Duodenal mucosa (tissue), 2 donors: Measurements from ENCODE around the gene TNFAIP8L2.

ENCODE experiments used
- H3K27ac ChIP-seq: one replicate; pipeline ENCODE4 v1.7.0; 2013; ENCODE audit warnings: low read depth, low read length
- H3K27me3 ChIP-seq, 2 donors: one replicate each; pipeline ENCODE4 v1.7.0; 2013; ENCODE audit warnings: low read length in 2 of 2, control low read depth in 1 of 2; ENCODE audit not compliant: insufficient read depth in 2 of 2, control insufficient read depth in 1 of 2
- H3K36me3 ChIP-seq, 2 donors: one replicate each; pipeline ENCODE4 v1.7.0; 2013; ENCODE audit warnings: low read length in 2 of 2, control low read depth in 1 of 2; ENCODE audit not compliant: insufficient read depth in 2 of 2, control insufficient read depth in 1 of 2
- H3K4me1 ChIP-seq, 2 donors: one replicate each; pipeline ENCODE4 v1.7.0; 2013; ENCODE audit warnings: low read length in 2 of 2, control low read depth in 1 of 2; ENCODE audit not compliant: insufficient read depth in 2 of 2, control insufficient read depth in 1 of 2
- H3K4me3 ChIP-seq, 2 donors: one replicate each; pipeline ENCODE4 v1.7.0; 2013; ENCODE audit warnings: low read length in 2 of 2, low read depth in 1 of 2
- H3K9ac ChIP-seq, 2 donors: one replicate each; pipeline ENCODE4 v1.7.0; 2013; ENCODE audit warnings: low read length in 2 of 2, low read depth in 1 of 2
- H3K9me3 ChIP-seq, 2 donors: one replicate each; pipeline ENCODE4 v1.7.0; 2013; ENCODE audit warnings: low read length in 2 of 2, control low read depth in 1 of 2; ENCODE audit not compliant: control insufficient read depth in 1 of 2

The TNFAIP8L2 gene

GRCh38 chr1:151156515-151156819, at the start of gene TNFAIP8L2:
TNFAIP8L2 (plus strand) TSS chr1:151156649; CDS start chr1:151158698, 2,049 bp downstream.
- no peak within 1 kb of the TSS for H3K27ac ChIP-seq
- H3K4me1 ChIP-seq = peaks cover 3 to 7% of the 10 kb centered on the region in 2 donors
- no peaks in the 10 kb centered on the region for H3K27me3 ChIP-seq
- peak within 1 kb of the TSS; percentile 50 to 59 for H3K4me3 ChIP-seq
- H3K9ac ChIP-seq = peak within 1 kb of the TSS; percentile 37 to 48
- H3K9me3 ChIP-seq = no peaks in the 10 kb centered on the region
- peaks cover 16 to 24% of the 10 kb centered on the region in 2 donors for H3K36me3 ChIP-seq

- Histone ChIP-seq H3K9me3 (no peaks in the 10 kb centered on the region), H3K9ac (no peak overlapping the region), H3K36me3 (peaks cover 4 to 20% of the 10 kb centered on the region in 2 donors), H3K27me3 (no peaks in the 10 kb centered on the region), H3K4me1 (no peaks in the 10 kb centered on the region), H3K4me3 (no peak overlapping the region), H3K27ac (no peak overlapping the region)
Measured at GRCh38 chr1:151106894-151107293, 49.6 kb upstream of the TNFAIP8L2 start.

DNA sequence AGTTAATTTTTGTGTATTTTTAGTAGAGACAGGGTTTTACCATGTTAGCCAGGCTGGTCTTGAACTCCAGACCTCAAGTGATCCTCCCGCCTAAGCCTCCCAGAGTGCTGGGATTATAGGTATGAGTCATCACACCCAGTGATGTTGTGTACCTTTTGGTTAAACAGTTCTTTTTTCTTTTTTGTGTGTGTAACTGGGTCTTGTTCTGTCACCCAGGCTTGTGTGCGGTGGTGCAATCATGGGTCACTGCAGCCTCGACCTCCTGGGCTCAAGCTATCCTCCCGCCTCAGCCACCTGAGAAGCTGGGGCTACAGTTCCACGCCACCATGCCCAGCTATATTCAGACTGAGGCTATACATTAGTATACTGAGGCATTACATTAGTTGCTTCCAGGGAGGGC, 48.1 kb upstream of the TNFAIP8L2 start:
- no peaks in the 10 kb centered on the region for H3K4me1 ChIP-seq
- H3K27me3 ChIP-seq = no peaks in the 10 kb centered on the region
- no peaks in the 10 kb centered on the region for H3K9me3 ChIP-seq
- peaks cover 3 to 17% of the 10 kb centered on the region in 2 donors for H3K36me3 ChIP-seq
- H3K9ac ChIP-seq = no peak overlapping the region
- no peak overlapping the region for H3K27ac ChIP-seq
- H3K4me3 ChIP-seq = no peak overlapping the region

- no peak overlapping the region for H3K27ac ChIP-seq
- H3K4me3 ChIP-seq = no peak overlapping the region
- no peaks in the 10 kb centered on the region for H3K27me3 ChIP-seq
- H3K36me3 ChIP-seq = peaks cover 5 to 11% of the 10 kb centered on the region in 2 donors
- no peak overlapping the region for H3K9ac ChIP-seq
- no peaks in the 10 kb centered on the region for H3K9me3 ChIP-seq
- H3K4me1 ChIP-seq = no peaks in the 10 kb centered on the region
Measured at GRCh38 chr1:151113877-151114276, 42.6 kb upstream of the TNFAIP8L2 start.

DNA sequence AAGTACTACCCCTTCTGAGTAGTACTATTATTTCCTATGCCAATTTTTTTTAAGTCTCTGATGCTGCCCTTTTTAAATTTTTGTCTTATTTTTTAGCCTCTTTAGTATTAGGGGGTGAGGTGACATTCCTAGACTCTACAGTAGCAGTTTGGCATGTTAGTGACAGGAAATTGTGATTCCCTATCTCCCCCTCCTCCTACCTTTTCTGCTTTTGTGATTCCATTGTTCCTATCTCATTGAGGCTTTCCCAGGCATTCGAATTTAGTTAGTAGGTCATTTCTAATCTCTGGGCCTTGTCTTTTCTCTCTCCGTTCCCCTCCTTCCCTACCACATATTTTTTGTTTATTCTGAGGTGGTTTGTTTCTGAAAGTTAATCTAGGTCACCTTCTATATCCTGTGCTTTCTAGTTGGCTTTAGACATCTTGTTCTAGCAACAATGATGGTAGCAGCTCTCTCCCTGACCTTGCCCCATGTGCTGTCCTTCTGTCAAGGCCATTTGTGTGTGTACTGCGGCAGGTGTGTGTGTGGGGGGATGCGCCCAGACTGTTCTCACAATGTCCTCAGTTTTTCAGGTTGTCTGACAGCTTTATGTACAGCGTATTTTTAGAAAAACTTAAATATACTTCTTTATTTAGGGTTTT, 31.6 kb upstream of the TNFAIP8L2 start:
- no peaks in the 10 kb centered on the region for H3K4me1 ChIP-seq
- H3K27me3 ChIP-seq = no peaks in the 10 kb centered on the region
- H3K9me3 ChIP-seq = no peaks in the 10 kb centered on the region
- no peak overlapping the region for H3K4me3 ChIP-seq
- no peaks in the 10 kb centered on the region for H3K36me3 ChIP-seq
- H3K9ac ChIP-seq = no peak overlapping the region
- no peak overlapping the region for H3K27ac ChIP-seq

GRCh38 chr1:151128800-151129199, 27.6 kb upstream of the TNFAIP8L2 start:
- H3K27me3 ChIP-seq = no peaks in the 10 kb centered on the region
- peaks cover 7 to 14% of the 10 kb centered on the region in 2 donors for H3K4me1 ChIP-seq
- H3K9ac ChIP-seq = no peak overlapping the region
- no peaks in the 10 kb centered on the region for H3K36me3 ChIP-seq
- no peak overlapping the region for H3K27ac ChIP-seq
- no peak overlapping the region for H3K4me3 ChIP-seq
- no peaks in the 10 kb centered on the region for H3K9me3 ChIP-seq

DNA sequence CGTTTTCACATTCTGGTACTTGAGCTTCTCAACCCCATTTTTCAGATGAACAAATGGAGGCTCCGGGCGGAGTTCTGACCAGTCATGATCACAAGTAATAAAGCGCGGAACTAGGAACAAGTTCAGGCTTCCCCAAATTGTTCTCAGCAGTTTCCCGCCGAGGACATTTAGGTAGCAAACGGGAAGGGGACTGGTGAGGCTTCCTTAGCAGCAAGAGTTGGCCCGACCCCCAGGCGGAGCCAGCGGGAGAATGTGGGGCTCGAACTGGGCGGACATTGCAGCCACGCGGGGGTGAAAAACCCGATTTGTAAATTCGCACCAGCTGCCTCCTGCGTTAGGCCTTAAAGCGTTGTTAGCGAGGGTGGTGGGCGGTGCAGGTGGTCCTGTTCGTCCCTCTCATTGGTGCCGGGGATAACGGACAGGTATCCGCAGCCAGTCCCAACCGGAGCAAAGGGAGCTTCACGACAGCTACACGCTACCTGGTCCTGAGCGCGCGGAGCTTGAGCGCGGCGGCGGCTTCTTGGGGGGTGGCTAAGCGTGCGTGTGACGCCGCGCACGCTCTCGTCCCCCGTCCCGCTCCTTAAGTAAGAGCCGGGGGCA, 25.4 kb upstream of the TNFAIP8L2 start:
- no peak overlapping the region for H3K27ac ChIP-seq

GRCh38 chr1:151131701-151132334, 24.6 kb upstream of the TNFAIP8L2 start:
- Histone ChIP-seq H3K27me3 (no peaks in the 10 kb centered on the region), H3K4me1 (peaks cover 7 to 14% of the 10 kb centered on the region in 2 donors), H3K4me3 (peak overlapping the region; percentile 68 to 69), H3K27ac (no peak overlapping the region), H3K9me3 (no peaks in the 10 kb centered on the region), H3K9ac (peak overlapping the region; percentile 36 to 38), H3K36me3 (peaks cover 0 to 4% of the 10 kb centered on the region in 2 donors)

More for the DNA sequence above, 25.4 kb upstream of the TNFAIP8L2 start:
- Histone ChIP-seq H3K4me1 (peaks cover 7 to 14% of the 10 kb centered on the region in 2 donors), H3K9me3 (no peaks in the 10 kb centered on the region), H3K36me3 (no peaks in the 10 kb centered on the region), H3K9ac (peak overlapping the region; percentile 36 to 60), H3K27me3 (no peaks in the 10 kb centered on the region), H3K4me3 (peak overlapping the region; percentile 68 to 69)

GRCh38 chr1:151132335-151133017, 24.0 kb upstream of the TNFAIP8L2 start:
- Histone ChIP-seq H3K27ac (no peak overlapping the region), H3K36me3 (peaks cover 0 to 6% of the 10 kb centered on the region in 2 donors), H3K4me1 (peaks cover 7 to 14% of the 10 kb centered on the region in 2 donors), H3K4me3 (peak overlapping the region in 1 of 2 donors; percentile 68), H3K27me3 (no peaks in the 10 kb centered on the region), H3K9me3 (no peaks in the 10 kb centered on the region), H3K9ac (no peak overlapping the region)
